HG03159 (cell line): Measurements from ENCODE around the gene MIF4GD.
"Not testable (repeated sequence)": the region's sequence is repeated elsewhere in the genome, so short reads cannot be mapped to it uniquely, and the experiment has no call there.

Source experiments
- ATAC-seq: cut with Tn5 transposase; IDR thresholded peaks from one replicate; pipeline ENCODE4 v1.9.1; 2021; ENCODE audit warnings: mild to moderate bottlenecking, moderate library complexity; ENCODE audit not compliant: unreplicated experiment

Gene MIF4GD

GRCh38 chr17:75270966-75271232 is at the start of gene MIF4GD:
Gene MIF4GD (minus strand): TSS chr17:75271231. CDS start chr17:75270195, 1,036 bp downstream.
- no peak for ATAC-seq

- ATAC-seq: peak; percentile 50
These were observed 49.1 kb upstream of the MIF4GD start for GRCh38 chr17:75319904-75320691.

- ATAC-seq: no peak
These were observed 47.7 kb upstream of the MIF4GD start for GRCh38 chr17:75318615-75319222.

GRCh38 chr17:75318211-75318610 is 47.2 kb upstream of the MIF4GD start:
- ATAC-seq: no peak

GRCh38 chr17:75317671-75318070 is 46.6 kb upstream of the MIF4GD start:
- ATAC-seq: no peak

- no peak for ATAC-seq
These were observed 45.2 kb upstream of the MIF4GD start for GRCh38 chr17:75316253-75316652.

GRCh38 chr17:75315541-75316243 is 44.7 kb upstream of the MIF4GD start:
- no peak for ATAC-seq

GRCh38 chr17:75313941-75314551 is 43.0 kb upstream of the MIF4GD start:
- ATAC-seq: no peak

GRCh38 chr17:75308732-75309629 is 38.0 kb upstream of the MIF4GD start:
- no peak for ATAC-seq

- ATAC-seq: no peak
These were observed 37.1 kb upstream of the MIF4GD start for GRCh38 chr17:75307957-75308731.

GRCh38 chr17:75301502-75302206 is 30.6 kb upstream of the MIF4GD start:
- no peak for ATAC-seq

GRCh38 chr17:75301049-75301448 is 30.0 kb upstream of the MIF4GD start:
- no peak for ATAC-seq

- ATAC-seq: no peak
These were observed 29.2 kb upstream of the MIF4GD start for GRCh38 chr17:75300280-75300679.

GRCh38 chr17:75295201-75296158 is 24.4 kb upstream of the MIF4GD start:
- ATAC-seq: peak; percentile 66

GRCh38 chr17:75292810-75293448 is 21.9 kb upstream of the MIF4GD start:
- not testable (repeated sequence) for ATAC-seq

GRCh38 chr17:75289832-75290337 is 18.9 kb upstream of the MIF4GD start:
- peak; percentile 32 for ATAC-seq

- ATAC-seq: peak; percentile 90
These were observed 18.2 kb upstream of the MIF4GD start, which contains the start of gene SLC25A19 for GRCh38 chr17:75289115-75289831. Gene SLC25A19 (minus strand): TSS chr17:75289433. CDS start chr17:75286764, 2,669 bp downstream.
